Ascending aorta (tissue), 2 donors: Measurements from ENCODE around the gene ZNF579. TPM values are rescaled to one million over a fixed set of nuclear protein-coding genes. Genes with fewer than 3 reads are reported as not detected.

ENCODE experiments used
- DNase-seq, 2 donors: peaks; one replicate each; pipeline ENCODE4 v3.0.0-alpha.2; 2019; ENCODE audit warnings: low spot score in 2 of 2
- H3K27ac ChIP-seq, 2 donors: fragments of 200-600 bp; sonication (generic); one replicate each; pipeline ENCODE4 v1.5.1; 2016 to 2017; ENCODE audit warnings: mild to moderate bottlenecking in 1 of 2
- H3K27me3 ChIP-seq: fragments of 200-600 bp; sonication (generic); one replicate; pipeline ENCODE4 v1.5.1; 2017
- H3K36me3 ChIP-seq, 2 donors: fragments of 200-600 bp; sonication (generic); one replicate each; pipeline ENCODE4 v1.5.1; 2016
- H3K4me1 ChIP-seq, 2 donors: fragments of 200-600 bp; sonication (generic); one replicate each; pipeline ENCODE4 v1.5.1; 2016 to 2017; ENCODE audit warnings: mild to moderate bottlenecking in 1 of 2
- H3K4me3 ChIP-seq, 2 donors: fragments of 200-600 bp; sonication (generic); one replicate each; pipeline ENCODE4 v1.5.1; 2016 to 2017; ENCODE audit warnings: mild to moderate bottlenecking in 1 of 2
- H3K9me3 ChIP-seq, 2 donors: fragments of 200-600 bp; sonication (generic); one replicate each; pipeline ENCODE4 v1.5.1; 2016
- CTCF ChIP-seq, 3 experiments: fragments of 200-600 bp in 2 of 3; fragments of 450-650 bp in 1 of 3; sonication (generic) in 2 of 3; IDR thresholded peaks; one replicate each; pipeline ENCODE4 v1.5.1; 2016 to 2019; ENCODE audit warnings: antibody characterized with exemption in 3 of 3, mild to moderate bottlenecking in 1 of 3, moderate library complexity in 1 of 3
- intact Hi-C: fragments of 100-400 bp; cut with DNase I; formaldehyde crosslinking; loops from one replicate; pipeline ENCODE4 v1.15.1; 2023
- total RNA-seq: library from RNA; depleted of rRNA; stranded (reverse); fragments of >200 nt; gene quantifications from one replicate; pipeline ENCODE4 v1.1.0, GENCODE V29; 2016

The ZNF579 gene, protein sequence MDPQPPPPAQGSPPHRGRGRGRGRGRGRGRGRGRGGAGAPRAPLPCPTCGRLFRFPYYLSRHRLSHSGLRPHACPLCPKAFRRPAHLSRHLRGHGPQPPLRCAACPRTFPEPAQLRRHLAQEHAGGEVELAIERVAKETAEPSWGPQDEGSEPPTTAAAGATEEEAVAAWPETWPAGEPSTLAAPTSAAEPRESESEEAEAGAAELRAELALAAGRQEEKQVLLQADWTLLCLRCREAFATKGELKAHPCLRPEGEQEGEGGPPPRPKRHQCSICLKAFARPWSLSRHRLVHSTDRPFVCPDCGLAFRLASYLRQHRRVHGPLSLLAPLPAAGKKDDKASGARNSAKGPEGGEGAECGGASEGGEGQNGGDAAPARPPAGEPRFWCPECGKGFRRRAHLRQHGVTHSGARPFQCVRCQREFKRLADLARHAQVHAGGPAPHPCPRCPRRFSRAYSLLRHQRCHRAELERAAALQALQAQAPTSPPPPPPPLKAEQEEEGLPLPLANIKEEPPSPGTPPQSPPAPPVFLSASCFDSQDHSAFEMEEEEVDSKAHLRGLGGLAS
- 14.2 TPM for total RNA-seq

DNA sequence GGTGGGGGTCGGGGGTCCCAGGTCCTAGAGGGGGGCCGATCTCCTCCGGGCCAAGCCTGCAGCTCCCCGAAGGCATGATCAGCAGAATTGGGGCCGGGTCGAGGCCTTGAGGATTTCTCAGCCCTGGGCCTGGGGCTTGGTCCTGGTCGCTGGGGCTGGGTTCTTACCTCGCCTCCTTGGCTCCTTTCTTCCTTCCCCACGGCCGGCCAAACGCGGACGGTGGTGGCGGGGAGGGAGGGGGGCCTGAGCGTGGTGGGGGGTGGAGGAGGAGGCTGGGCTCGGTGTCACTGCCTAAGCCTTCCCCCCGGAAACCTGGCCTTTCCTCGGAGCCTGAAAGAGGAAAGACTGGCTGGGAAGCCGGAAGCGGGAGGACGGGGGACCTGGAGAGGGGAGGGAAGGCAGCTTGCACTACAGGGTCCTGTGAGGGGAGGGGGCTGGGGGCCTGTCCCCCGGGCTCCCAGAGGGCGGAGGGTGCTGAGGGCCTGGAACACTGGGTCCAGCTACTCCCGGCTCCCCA, at the start of gene ZNF579:
Gene ZNF579, minus strand, starts transcription at position 221 of the 517 bp plus-strand sequence. CDS start 1,209 bp downstream, outside the sequence.
- H3K27me3 ChIP-seq: no peaks in the 10 kb centered on the region
- H3K27ac ChIP-seq: peak within 1 kb of the TSS; percentile 89 to 92
- H3K4me1 ChIP-seq: peaks cover 2 to 8% of the 10 kb centered on the region in 2 donors
- TF ChIP-seq CTCF (IDR thresholded peaks at IDR 0.05): no peak
- peaks cover 16 to 22% of the 10 kb centered on the region in 2 donors for H3K36me3 ChIP-seq
- no peaks in the 10 kb centered on the region for H3K9me3 ChIP-seq
- DNase-seq: peak; percentile 32 to 89
- intact Hi-C loops: loop anchor here (1.0 to 10.0 kb wide), 6 partner anchors 18 to 196 kb away; partner anchors contain the start of genes FIZ1, RPL28, TMEM238 and ZNF784
- H3K4me3 ChIP-seq: peak within 1 kb of the TSS; percentile 67 to 85

DNA sequence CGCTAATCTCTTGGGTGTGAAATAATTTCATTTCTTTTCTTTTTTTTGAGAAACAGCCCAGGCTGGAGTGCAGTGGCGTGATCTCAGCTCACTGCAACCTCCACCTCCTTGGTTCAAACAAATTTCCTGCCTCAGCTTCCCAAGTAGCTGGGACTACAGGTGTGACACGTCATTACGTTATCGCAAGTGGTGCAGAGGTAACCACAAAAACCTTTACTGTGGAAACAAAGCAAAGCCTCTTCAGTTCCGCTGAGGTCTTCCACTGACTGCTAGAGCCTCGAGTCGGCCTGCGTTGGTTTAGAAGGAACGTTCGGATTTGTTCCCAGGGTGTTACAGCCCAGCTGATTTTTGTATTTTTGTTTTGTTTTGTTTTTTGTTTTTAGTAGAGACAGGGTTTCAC, 45.7 kb upstream of the ZNF579 start:
- Histone ChIP-seq H3K4me1 (peaks cover 0 to 5% of the 10 kb centered on the region in 2 donors), H3K36me3 (peaks cover under 1 to 12% of the 10 kb centered on the region in 2 donors), H3K9me3 (no peaks in the 10 kb centered on the region), H3K4me3 (no peak overlapping the region), H3K27me3 (no peaks in the 10 kb centered on the region), H3K27ac (no peak overlapping the region)
- no peak for TF ChIP-seq CTCF (IDR thresholded peaks at IDR 0.05)
- DNase-seq: no peak
- intact Hi-C loops: no loop called here

GRCh38 chr19:55625004-55625326, 44.3 kb upstream of the ZNF579 start:
- intact Hi-C loops: loop anchor here (2.0 kb wide), 3 partner anchors 30 to 108 kb away; partner anchors contain the start of genes U2AF2 and ZNF579
- DNase-seq: no peak
- H3K36me3 ChIP-seq: peaks cover 3 to 12% of the 10 kb centered on the region in 2 donors

DNA sequence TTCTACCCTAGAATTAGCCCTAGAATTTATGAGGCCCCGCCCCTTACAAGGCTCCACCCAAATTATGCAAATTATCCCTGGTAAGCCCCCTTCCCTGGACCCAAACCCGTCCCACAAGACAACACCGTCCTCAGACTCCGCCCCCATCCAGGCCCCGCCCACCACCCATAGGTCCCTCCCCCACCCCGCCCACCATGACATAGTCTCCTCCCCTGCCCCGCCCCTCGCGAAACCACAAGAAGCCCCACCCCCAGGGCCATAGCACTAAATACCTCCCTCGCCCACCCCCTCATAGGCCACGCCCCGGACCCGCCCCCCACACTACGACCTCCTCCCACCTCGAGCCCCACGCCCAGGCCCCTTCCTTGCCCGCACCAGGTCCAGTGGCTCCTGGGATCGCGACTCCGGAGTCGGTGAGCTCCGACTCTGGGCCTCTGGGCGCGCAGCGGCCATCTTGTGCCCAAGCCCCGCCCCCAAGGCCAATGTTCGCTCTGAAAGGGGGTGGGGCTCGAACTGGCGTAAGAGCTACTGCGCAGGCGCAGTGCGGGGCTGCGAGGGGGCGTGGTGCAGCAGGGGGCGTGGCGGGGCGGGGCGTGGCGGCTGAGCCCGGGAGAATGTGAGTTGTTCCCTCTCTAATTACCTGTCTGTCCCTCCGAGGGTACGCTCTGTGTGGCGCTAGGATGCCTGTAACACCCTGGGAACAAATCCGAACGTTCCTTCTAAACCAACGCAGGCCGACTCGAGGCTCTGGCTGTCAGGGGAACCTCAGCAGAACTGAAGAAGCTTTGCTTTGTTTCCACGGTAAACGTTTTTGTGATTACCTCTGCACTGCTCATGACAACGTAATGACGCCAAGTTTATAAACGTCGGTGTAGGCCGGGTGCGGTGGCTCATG, 43.7 kb upstream of the ZNF579 start, which contains the start of gene ZNF784:
Gene ZNF784, minus strand, starts transcription at position 458 of the 895 bp plus-strand sequence. Its CDS starts 5 bp downstream, at position 453.
- TF ChIP-seq CTCF (IDR thresholded peaks at IDR 0.05): no peak
- intact Hi-C loops: loop anchor here (1.0 to 5.0 kb wide), 6 partner anchors 19 to 162 kb away; partner anchors contain the start of genes C19orf85, FIZ1, ISOC2 and U2AF2
- H3K36me3 ChIP-seq: peaks cover 3 to 12% of the 10 kb centered on the region in 2 donors
- DNase-seq: peak; percentile 67 to 95
- H3K9me3 ChIP-seq: no peaks in the 10 kb centered on the region
- no peaks in the 10 kb centered on the region for H3K27me3 ChIP-seq
- H3K4me3 ChIP-seq: peak within 1 kb of the TSS; percentile 60 to 73
- peak within 1 kb of the TSS; percentile 96 to 97 for H3K27ac ChIP-seq
- H3K4me1 ChIP-seq: peaks cover 0 to 5% of the 10 kb centered on the region in 2 donors

More at GRCh38 chr19:55625004-55625326, 44.3 kb upstream of the ZNF579 start:
- no peak for TF ChIP-seq CTCF (IDR thresholded peaks at IDR 0.05)
- no peaks in the 10 kb centered on the region for H3K27me3 ChIP-seq
- peak overlapping the region; percentile 60 to 73 for H3K4me3 ChIP-seq
- H3K9me3 ChIP-seq: no peaks in the 10 kb centered on the region
- H3K4me1 ChIP-seq: peaks cover 0 to 5% of the 10 kb centered on the region in 2 donors
- H3K27ac ChIP-seq: peak overlapping the region; percentile 96 to 97

DNA sequence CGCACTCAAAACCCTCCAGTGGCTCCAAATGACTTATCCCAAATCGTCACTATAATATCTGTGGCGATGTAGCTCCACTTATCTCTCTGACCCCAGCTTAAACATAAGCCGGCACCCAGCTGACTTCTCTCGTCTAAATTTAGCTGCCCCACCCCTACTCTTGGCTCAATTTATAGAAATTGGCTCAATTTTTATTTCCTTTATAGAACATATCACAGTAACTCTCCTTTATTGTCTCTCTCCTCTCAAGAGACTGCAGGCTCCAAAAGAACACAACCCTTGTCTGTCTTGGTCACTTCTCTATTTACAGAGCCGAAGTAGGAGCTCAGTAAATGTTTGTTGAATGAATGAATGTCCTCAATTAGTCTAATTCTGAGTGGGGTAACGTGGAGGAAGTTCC, 42.9 kb upstream of the ZNF579 start:
- TF ChIP-seq CTCF (IDR thresholded peaks at IDR 0.05): no peak
- Histone ChIP-seq H3K4me1 (peaks cover 0 to 5% of the 10 kb centered on the region in 2 donors), H3K9me3 (no peaks in the 10 kb centered on the region), H3K36me3 (peaks cover 3 to 12% of the 10 kb centered on the region in 2 donors), H3K4me3 (no peak overlapping the region), H3K27me3 (no peaks in the 10 kb centered on the region), H3K27ac (peak overlapping the region; percentile 96 to 97)
- DNase-seq: no peak
- intact Hi-C loops: loop anchor here (5.0 kb wide), 1 partner anchor 161 kb away; the partner anchor contains the start of genes C19orf85 and ISOC2
